NCI-H82 (cell line): ENCODE measurements around the gene B3GAT2.

Experiments
- DNase-seq: peaks from one replicate; lab custom pipeline; 2025; lab: John Stamatoyannopoulos, UW

The B3GAT2 gene

DNA sequence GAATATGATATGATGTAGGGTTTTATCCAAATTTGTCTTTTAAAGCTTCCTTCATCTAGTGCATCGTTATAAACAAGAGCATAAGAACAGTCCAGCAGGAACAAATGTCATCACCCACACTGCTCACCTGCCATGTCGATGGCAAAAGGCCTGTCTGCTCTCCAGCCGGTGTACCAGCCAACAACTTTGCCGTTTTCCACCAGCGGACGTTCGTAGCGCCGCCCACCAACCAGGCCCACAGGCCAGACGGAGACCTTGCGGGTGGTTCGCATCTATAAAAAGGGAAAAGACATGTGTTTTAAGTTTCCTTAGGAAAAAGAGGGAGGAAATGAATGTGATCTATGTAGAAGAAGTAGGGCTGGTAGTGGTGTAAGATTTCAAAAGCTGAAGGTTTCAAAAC is 62.9 kb downstream of the B3GAT2 start:
- no peak for DNase-seq

- DNase-seq: no peak
Measured at GRCh38 chr6:70889270-70889669, 67.6 kb downstream of the B3GAT2 start.

DNA sequence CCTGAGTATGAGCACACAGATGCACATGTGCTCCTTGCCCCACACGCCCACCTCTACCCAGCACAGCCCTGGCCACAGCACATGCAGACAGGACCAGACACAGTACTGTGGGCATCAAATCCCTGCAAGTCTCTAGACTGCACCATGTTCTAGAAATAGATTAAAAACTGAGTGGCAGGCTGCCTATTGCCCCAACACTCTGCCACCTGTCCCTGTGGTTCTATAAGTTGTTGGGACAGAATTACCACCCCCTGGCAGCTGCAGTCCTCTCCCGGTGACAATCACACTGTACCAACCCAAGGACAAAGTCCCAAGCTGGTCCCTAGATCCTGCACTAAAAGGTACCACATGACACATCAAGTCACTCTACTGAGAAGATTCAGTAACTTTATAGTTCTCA is 70.2 kb downstream of the B3GAT2 start:
- no peak for DNase-seq

DNA sequence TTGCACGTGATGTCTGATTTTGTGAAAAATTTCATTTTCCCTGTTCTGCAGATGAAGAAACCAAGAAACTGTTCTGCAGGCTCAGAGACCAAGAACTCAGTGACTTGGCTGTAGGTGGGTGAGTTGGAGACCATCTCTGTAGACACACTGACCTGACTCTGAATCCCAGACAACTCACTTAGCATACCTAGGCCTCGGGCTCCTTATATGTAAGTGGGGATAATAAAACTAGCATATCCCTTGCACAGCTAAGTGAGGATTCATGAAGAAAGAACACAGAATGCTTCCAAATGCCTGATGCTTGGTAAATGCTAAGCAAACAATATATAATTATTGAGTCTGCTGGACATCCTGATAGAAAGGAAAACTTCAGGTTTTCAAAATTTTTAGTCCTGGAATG is 70.8 kb downstream of the B3GAT2 start:
- DNase-seq: no peak

DNA sequence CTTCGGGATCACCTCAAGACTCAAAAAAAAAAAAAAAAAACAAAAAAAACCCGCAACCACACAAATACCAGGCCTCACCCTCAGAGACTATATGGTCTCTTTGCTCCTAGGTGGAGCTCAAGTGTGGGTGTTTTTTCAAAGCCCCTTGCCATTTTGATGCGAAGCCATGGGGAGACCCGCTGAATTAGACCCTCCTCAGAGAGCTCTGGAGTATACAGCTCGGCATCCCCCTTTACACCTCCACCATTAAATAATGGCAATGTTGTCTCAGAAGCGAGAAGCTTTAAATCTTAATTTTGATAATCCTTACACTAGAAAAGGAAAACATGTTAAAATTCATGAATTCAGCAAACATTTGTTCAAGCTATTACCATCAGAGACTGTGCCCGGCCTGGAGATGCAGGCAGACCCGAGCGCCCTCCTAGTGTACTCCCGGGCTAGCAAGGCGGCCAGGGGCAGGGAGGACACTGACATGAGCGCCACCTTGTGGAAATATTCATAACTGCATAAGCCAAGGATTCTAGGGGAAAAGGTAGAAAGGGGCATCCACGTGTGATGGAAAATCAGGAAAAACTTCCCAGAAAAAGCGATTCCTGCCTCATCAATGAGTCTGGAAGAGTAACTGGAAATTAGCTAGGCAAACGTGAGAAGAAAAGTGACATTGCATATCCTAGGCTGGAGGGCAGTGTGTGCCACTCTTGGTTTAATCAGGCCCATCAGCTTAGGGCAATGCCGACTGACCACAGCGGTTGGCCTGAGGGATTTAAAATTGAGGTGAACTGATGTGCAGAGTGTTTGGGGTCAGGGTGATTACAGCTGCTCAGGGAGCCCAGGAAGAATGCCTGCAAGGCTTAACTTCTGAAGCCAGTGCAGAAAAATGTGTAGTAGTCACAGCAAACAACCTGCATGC is 72.5 kb downstream of the B3GAT2 start:
- DNase-seq: peak; percentile 82

- DNase-seq: no peak
Measured at GRCh38 chr6:70879496-70879895, 77.4 kb downstream of the B3GAT2 start.

- DNase-seq: no peak
Measured at GRCh38 chr6:70874181-70874913, 82.5 kb downstream of the B3GAT2 start.

DNA sequence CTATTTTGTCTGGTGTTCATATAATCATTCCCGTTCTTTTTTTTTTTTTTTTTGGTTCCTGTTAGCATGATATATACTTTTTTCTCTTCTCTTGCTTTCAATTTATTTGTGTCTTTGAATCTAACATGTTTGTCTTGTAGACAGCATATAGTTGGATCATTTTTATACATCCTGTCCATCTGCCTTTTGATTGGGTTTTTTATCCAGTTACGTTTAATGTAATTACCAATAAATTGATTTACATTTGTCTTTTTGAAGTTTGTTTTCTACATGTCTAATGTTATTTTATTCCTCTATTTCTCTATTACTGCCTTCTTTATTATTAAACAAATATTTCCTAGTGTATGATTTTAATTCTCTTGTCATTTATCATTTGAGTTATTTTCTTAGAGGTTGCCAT is 84.4 kb downstream of the B3GAT2 start:
- no peak for DNase-seq

GRCh38 chr6:70864401-70864800 is 92.5 kb downstream of the B3GAT2 start:
- DNase-seq: no peak

DNA sequence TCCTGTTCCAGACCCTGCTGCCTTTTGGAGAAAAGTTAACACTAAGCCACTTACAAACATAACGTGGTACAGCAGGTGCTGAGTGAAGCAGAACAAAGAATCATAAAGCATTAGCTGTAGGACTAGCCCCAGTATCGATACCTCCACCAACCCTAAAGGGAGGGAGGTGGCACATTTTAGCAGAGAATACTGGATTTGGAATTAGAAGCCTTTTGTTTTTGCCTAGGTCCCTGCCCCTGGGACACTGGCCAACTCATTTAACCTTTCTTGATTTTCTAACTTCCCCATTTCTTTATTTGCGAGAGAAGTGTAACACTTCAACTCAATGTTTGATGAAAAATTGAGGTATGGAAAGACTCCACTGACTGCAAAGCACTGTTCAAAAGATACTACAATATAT is 93.5 kb downstream of the B3GAT2 start:
- peak; percentile 26 for DNase-seq

GRCh38 chr6:70860920-70861319 is 95.9 kb downstream of the B3GAT2 start:
- no peak for DNase-seq

GRCh38 chr6:70860045-70860444 is 96.8 kb downstream of the B3GAT2 start:
- peak; percentile 90 for DNase-seq

DNA sequence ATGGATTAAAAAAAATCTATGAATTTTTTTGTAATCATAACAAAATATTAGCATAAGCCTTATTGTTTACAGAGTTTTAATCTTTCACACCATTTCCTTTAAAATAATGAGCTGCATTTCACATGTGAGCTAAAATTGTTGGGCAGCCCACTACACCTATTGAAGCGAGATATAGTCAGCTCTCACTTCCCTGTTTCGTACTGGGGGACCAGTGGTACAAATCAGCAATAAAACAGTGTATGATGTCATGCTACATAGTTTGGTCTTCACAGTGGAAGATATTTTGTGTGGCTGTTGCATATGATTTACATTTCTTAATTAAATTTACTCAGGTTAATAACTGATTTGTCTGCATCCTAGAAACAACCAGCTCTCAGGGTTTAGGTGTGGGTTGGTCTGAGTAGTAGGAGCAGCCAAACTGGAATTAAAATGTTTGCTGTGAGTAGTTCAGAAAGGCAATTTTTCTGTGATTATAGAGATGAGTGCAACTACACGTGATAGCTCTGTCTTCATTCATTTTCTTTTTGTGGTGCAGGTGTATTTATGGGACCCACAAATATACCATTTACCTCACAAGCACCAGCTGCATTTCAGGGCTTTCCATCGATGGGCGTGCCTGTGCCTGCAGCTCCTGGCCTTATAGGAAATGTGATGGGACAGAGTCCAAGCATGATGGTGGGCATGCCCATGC is 99.3 kb downstream of the B3GAT2 start:
- DNase-seq: no peak

- no peak for DNase-seq
Measured at GRCh38 chr6:70852667-70853246, 104.1 kb downstream of the B3GAT2 start.

GRCh38 chr6:70849348-70850069 is 107.4 kb downstream of the B3GAT2 start:
- no peak for DNase-seq

GRCh38 chr6:70847106-70848084 is 109.5 kb downstream of the B3GAT2 start:
- peak; percentile 16 for DNase-seq

DNA sequence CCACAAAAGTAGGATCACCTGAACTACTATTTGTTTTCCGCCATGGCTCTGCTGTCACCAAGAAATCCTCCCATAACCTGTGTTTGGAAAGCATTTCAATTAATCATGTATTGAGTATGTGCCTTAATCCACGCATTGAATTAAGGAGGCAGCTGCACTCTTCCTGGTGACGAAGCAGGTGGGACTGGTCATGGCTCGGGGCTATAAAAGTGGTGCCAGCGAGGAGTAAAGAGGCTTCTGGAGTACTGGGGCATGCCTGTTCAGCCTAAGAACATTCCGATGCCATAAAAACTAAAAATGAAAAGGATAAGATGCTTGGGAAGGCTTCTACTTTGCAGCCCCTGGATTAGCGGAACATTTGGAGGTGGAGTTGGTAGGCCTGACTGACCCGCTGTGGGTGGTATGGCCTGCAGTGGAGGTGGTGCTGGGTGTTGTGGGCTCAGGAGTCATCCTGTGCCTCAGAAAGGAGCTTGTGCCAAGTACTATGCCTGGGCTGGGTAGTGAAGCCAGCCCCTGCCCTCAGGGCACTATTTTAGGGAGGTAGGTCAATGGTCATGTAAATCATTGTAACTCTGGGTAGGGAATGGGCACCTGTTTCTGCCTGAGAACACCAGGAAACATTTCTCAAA is 110.5 kb downstream of the B3GAT2 start:
- peak; percentile 56 for DNase-seq

GRCh38 chr6:70844301-70844700 is 112.6 kb downstream of the B3GAT2 start:
- peak; percentile 76 for DNase-seq

GRCh38 chr6:70843328-70843918 is 113.4 kb downstream of the B3GAT2 start:
- DNase-seq: peak; percentile 18
